Measurements from ENCODE around the gene LTC4S. TPM values are rescaled to one million over a fixed set of nuclear protein-coding genes. Genes with fewer than 3 reads are reported as not detected.
"Not testable (repeated sequence)": the region's sequence is repeated elsewhere in the genome, so short reads cannot be mapped to it uniquely, and the experiment has no call there.

LTC4S gene, protein sequence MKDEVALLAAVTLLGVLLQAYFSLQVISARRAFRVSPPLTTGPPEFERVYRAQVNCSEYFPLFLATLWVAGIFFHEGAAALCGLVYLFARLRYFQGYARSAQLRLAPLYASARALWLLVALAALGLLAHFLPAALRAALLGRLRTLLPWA
- total RNA-seq, result 1 to 10 TPM; 5.1 to 8.1 TPM
- polyA plus RNA-seq, result 1 to 10 TPM; 4.2 to 9.4 TPM

DNA sequence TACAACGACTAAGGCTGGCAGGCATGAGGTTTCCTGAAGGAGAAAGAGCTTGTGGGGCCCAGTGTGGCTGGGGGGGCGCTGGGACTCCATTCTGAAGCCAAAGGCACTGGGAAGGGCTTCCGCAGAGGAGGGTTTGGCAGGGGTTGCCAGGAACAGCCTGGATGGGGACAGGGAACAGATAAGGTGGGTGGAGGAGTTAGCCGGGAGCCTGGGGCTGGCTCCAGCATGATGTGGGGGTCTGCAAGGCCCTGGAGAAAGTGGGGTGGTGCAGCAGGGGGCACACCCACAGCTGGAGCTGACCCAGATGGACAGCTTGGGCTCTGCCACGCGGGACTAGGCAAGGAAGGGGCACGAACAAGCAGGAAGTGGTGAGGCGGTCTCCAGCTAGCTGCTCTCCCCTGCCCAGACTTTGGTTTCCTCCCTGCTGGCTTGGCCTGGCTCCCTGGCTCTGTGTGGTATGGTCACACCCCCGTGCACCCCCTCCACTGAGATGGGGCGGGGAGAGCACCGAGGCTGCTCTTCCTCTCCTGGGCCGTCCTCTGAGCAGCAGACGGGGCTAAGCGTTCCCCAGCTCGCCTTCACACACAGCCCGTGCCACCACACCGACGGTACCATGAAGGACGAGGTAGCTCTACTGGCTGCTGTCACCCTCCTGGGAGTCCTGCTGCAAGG lies at the start of gene LTC4S:
LTC4S (plus strand) TSS at position 519 of the 672 bp plus-strand sequence; CDS start at position 614, 95 bp downstream.
- peaks cover 11 to 43% (median 27%) of the 10 kb centered on the region in 4 donors for H3K4me1 Mint-ChIP-seq
- intact Hi-C loops (cut with micrococcal nuclease), result no loop called here
- ChIA-PET CTCF (ENCODE audit: partially characterized antibody) (interaction anchor here (1.3 to 5.9 kb wide), 4 partner anchors 8 to 114 kb away, joined by 5 to 53 read pairs (median 7); partner anchors contain the start of gene TBC1D9B), POLR2A (ENCODE audit: partially characterized antibody) (interaction anchor here (0.9 to 6.5 kb wide), 12 partner anchors 9 to 171 kb away, joined by 3 to 68 read pairs (median 6); partner anchors contain the start of genes HNRNPH1, MAML1, MGAT4B and MRNIP)
- peaks cover 6% of the 10 kb centered on the region for H3K36me3 ChIP-seq (ENCODE audit: insufficient read depth, low read length)
- peaks cover 0 to 6% (median 0%) of the 10 kb centered on the region in 8 donors for H3K9me3 Mint-ChIP-seq
- peak within 1 kb of the TSS in 1 of 2 donors; percentile 69 for H3K4me3 ChIP-seq (ENCODE audit: low read length in 2 of 2)
- peak within 1 kb of the TSS; percentile 49 for H3K27ac ChIP-seq (ENCODE audit: low read depth, low read length)
- H3K9me3 ChIP-seq (ENCODE audit: control insufficient read depth in 1 of 2, low read length in 2 of 2), result no peaks in the 10 kb centered on the region
- H3K36me3 Mint-ChIP-seq, result peaks cover 0 to 7% of the 10 kb centered on the region in 2 donors
- H3K27me3 Mint-ChIP-seq, result no peaks in the 10 kb centered on the region
- H3K4me3 Mint-ChIP-seq, result peak within 1 kb of the TSS; percentile 63 to 83 (median 76)
- peaks cover 25% of the 10 kb centered on the region for H3K4me1 ChIP-seq (ENCODE audit: insufficient read depth, low read length)
- H3K27ac Mint-ChIP-seq, result peak within 1 kb of the TSS; percentile 85 to 93 (median 89)
- H3K27me3 ChIP-seq (ENCODE audit: insufficient read depth, low read length), result no peaks in the 10 kb centered on the region
- peak; percentile 62 to 82 (median 63) for DNase-seq

- H3K27ac ChIP-seq (ENCODE audit: low read depth, low read length); H3K36me3 ChIP-seq (ENCODE audit: insufficient read depth, low read length); H3K4me3 Mint-ChIP-seq; H3K4me3 ChIP-seq (ENCODE audit: low read length in 2 of 2); H3K27ac Mint-ChIP-seq; H3K9me3 ChIP-seq (ENCODE audit: control insufficient read depth in 1 of 2, low read length in 2 of 2); H3K9me3 Mint-ChIP-seq; H3K27me3 Mint-ChIP-seq; intact Hi-C loops (cut with micrococcal nuclease); DNase-seq; H3K27me3 ChIP-seq (ENCODE audit: insufficient read depth, low read length): not testable (repeated sequence)
- CTCF ChIA-PET (ENCODE audit: partially characterized antibody), result interaction anchor here (0.7 kb wide), 1 partner anchor 98 kb away, joined by 3 read pairs; no protein-coding TSS in a partner anchor
- POLR2A ChIA-PET (ENCODE audit: partially characterized antibody), result interaction anchor here (0.7 to 1.2 kb wide), 2 partner anchors 24 to 193 kb away, joined by 3 read pairs; no protein-coding TSS in a partner anchor
- H3K4me1 Mint-ChIP-seq, result peaks cover 24 to 45% (median 33%) of the 10 kb centered on the region in 4 donors
- H3K36me3 Mint-ChIP-seq, result peaks cover 21 to 25% of the 10 kb centered on the region in 2 donors
- peaks cover 24% of the 10 kb centered on the region for H3K4me1 ChIP-seq (ENCODE audit: insufficient read depth, low read length)
Observed at GRCh38 chr5:179744106-179744505, 49.7 kb upstream of the LTC4S start.

- H3K4me1 Mint-ChIP-seq, result peaks cover 13 to 43% (median 23%) of the 10 kb centered on the region in 4 donors
- CTCF ChIA-PET (ENCODE audit: partially characterized antibody), result no interaction called here
- POLR2A ChIA-PET (ENCODE audit: partially characterized antibody), result no interaction called here
- H3K9me3 Mint-ChIP-seq, result no peaks in the 10 kb centered on the region
- intact Hi-C loops (cut with micrococcal nuclease), result no loop called here
- H3K27ac Mint-ChIP-seq, result peak overlapping the region in 6 of 7 donors; percentile 3 to 89 (median 52)
- Histone ChIP-seq H3K36me3 (ENCODE audit: insufficient read depth, low read length) (no peaks in the 10 kb centered on the region), H3K9me3 (ENCODE audit: control insufficient read depth in 1 of 2, low read length in 2 of 2) (no peaks in the 10 kb centered on the region), H3K27ac (ENCODE audit: low read depth, low read length) (no peak overlapping the region), H3K4me1 (ENCODE audit: insufficient read depth, low read length) (peaks cover 12% of the 10 kb centered on the region), H3K27me3 (ENCODE audit: insufficient read depth, low read length) (no peaks in the 10 kb centered on the region), H3K4me3 (ENCODE audit: low read length in 2 of 2) (no peak overlapping the region)
- H3K27me3 Mint-ChIP-seq, result no peaks in the 10 kb centered on the region
- no peak for DNase-seq
- peaks cover 18 to 21% of the 10 kb centered on the region in 2 donors for H3K36me3 Mint-ChIP-seq
- peak overlapping the region in 1 of 8 donors; percentile 36 for H3K4me3 Mint-ChIP-seq
Observed at GRCh38 chr5:179746872-179747271, 46.9 kb upstream of the LTC4S start.

GRCh38 chr5:179747811-179748210 lies 46.0 kb upstream of the LTC4S start:
- Histone ChIP-seq H3K9me3 (ENCODE audit: control insufficient read depth in 1 of 2, low read length in 2 of 2) (no peaks in the 10 kb centered on the region), H3K27ac (ENCODE audit: low read depth, low read length) (no peak overlapping the region), H3K4me1 (ENCODE audit: insufficient read depth, low read length) (peaks cover 9% of the 10 kb centered on the region), H3K4me3 (ENCODE audit: low read length in 2 of 2) (no peak overlapping the region), H3K36me3 (ENCODE audit: insufficient read depth, low read length) (no peaks in the 10 kb centered on the region), H3K27me3 (ENCODE audit: insufficient read depth, low read length) (no peaks in the 10 kb centered on the region)
- H3K27me3 Mint-ChIP-seq, result no peaks in the 10 kb centered on the region
- intact Hi-C loops (cut with micrococcal nuclease), result no loop called here
- POLR2A ChIA-PET (ENCODE audit: partially characterized antibody), result no interaction called here
- CTCF ChIA-PET (ENCODE audit: partially characterized antibody), result no interaction called here
- H3K27ac Mint-ChIP-seq, result peak overlapping the region in 3 of 7 donors; percentile 3 to 30 (median 6)
- no peak for DNase-seq
- no peak overlapping the region for H3K4me3 Mint-ChIP-seq
- peaks cover 18 to 19% of the 10 kb centered on the region in 2 donors for H3K36me3 Mint-ChIP-seq
- peaks cover 12 to 47% (median 23%) of the 10 kb centered on the region in 4 donors for H3K4me1 Mint-ChIP-seq
- H3K9me3 Mint-ChIP-seq, result no peaks in the 10 kb centered on the region

DNA sequence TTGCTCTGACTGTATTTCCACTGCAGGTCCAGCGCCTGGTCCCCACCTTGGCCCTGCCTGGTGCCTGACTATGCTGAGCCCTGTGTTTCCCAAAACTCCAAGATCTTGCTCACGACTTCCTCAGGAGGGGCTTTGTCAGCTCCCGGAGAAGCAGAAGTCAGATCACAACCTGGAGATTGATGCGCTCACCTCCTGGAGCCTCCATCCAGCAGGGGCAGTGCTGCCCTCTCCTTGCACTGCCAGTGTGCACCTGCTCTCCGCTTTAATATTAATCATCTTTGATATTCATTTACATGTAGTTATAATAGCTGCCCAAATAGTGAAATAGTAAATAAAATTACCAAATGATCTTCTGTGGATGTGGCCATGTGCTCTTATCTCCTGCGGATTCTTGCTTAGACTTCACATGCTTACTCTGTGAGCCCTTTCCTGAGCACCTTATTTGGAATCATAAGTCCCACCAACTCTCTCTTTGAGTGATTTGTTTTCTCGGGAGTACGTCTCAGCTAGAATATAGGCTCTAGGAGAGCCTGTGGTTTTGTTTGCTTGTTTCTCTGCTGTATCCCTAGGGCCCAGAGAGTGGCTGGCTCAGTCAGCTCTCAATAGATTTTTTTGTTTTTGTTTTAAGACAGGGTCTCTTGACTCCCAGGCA lies 43.8 kb upstream of the LTC4S start:
- no peak overlapping the region for H3K4me3 Mint-ChIP-seq
- CTCF ChIA-PET (ENCODE audit: partially characterized antibody), result interaction anchor here (1.0 to 3.6 kb wide), 2 partner anchors 13 to 47 kb away, joined by 3 to 13 read pairs; no protein-coding TSS in a partner anchor
- H3K27ac Mint-ChIP-seq, result peak overlapping the region in 3 of 7 donors; percentile 41 to 61 (median 45)
- H3K4me1 Mint-ChIP-seq, result peaks cover 27 to 67% (median 40%) of the 10 kb centered on the region in 4 donors
- Histone ChIP-seq H3K4me1 (ENCODE audit: insufficient read depth, low read length) (peaks cover 22% of the 10 kb centered on the region), H3K27ac (ENCODE audit: low read depth, low read length) (no peak overlapping the region), H3K4me3 (ENCODE audit: low read length in 2 of 2) (no peak overlapping the region), H3K36me3 (ENCODE audit: insufficient read depth, low read length) (no peaks in the 10 kb centered on the region), H3K9me3 (ENCODE audit: control insufficient read depth in 1 of 2, low read length in 2 of 2) (no peaks in the 10 kb centered on the region), H3K27me3 (ENCODE audit: insufficient read depth, low read length) (no peaks in the 10 kb centered on the region)
- H3K27me3 Mint-ChIP-seq, result no peaks in the 10 kb centered on the region
- H3K9me3 Mint-ChIP-seq, result no peaks in the 10 kb centered on the region
- H3K36me3 Mint-ChIP-seq, result peaks cover 21% of the 10 kb centered on the region in 2 donors
- no peak for DNase-seq
- POLR2A ChIA-PET (ENCODE audit: partially characterized antibody), result no interaction called here
- intact Hi-C loops (cut with micrococcal nuclease), result no loop called here

DNA sequence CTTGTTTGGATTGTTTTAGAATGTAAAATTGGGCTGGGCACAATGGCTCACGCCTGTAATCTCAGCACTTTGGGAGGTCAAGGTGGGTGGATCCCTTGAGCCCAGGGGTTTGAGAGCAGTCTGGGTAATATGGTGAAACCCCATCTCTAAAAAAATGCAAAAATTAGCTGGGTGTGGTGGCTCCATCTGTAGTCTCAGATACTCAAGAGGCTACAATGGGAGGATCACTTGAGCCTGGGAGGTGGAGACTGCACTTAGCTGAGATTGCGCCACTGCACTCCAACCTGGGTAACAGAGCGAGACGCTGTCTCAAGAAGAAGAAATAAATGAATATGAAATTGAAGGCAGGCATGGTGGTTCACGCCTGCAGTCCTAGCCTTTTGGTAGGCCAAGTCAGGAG lies 39.8 kb upstream of the LTC4S start:
- H3K27ac Mint-ChIP-seq, result peak overlapping the region in 5 of 7 donors; percentile 45 to 84 (median 68)
- peaks cover 40% of the 10 kb centered on the region for H3K4me1 ChIP-seq (ENCODE audit: insufficient read depth, low read length)
- no peaks in the 10 kb centered on the region for H3K9me3 ChIP-seq (ENCODE audit: control insufficient read depth in 1 of 2, low read length in 2 of 2)
- no peaks in the 10 kb centered on the region for H3K9me3 Mint-ChIP-seq
- peaks cover 10% of the 10 kb centered on the region in 2 donors for H3K36me3 Mint-ChIP-seq
- ChIA-PET CTCF (ENCODE audit: partially characterized antibody) (interaction anchor here (1.8 kb wide), 1 partner anchor 9 kb away, joined by 10 read pairs; no protein-coding TSS in a partner anchor), POLR2A (ENCODE audit: partially characterized antibody) (no interaction called here)
- intact Hi-C loops (cut with micrococcal nuclease), result no loop called here
- no peak overlapping the region for H3K27ac ChIP-seq (ENCODE audit: low read depth, low read length)
- H3K4me1 Mint-ChIP-seq, result peaks cover 31 to 68% (median 44%) of the 10 kb centered on the region in 4 donors
- H3K27me3 Mint-ChIP-seq, result no peaks in the 10 kb centered on the region
- no peak for DNase-seq
- H3K36me3 ChIP-seq (ENCODE audit: insufficient read depth, low read length), result no peaks in the 10 kb centered on the region
- no peaks in the 10 kb centered on the region for H3K27me3 ChIP-seq (ENCODE audit: insufficient read depth, low read length)
- H3K4me3 ChIP-seq (ENCODE audit: low read length in 2 of 2), result no peak overlapping the region
- peak overlapping the region in 2 of 8 donors; percentile 6 to 34 for H3K4me3 Mint-ChIP-seq

Data from CD4-positive, alpha-beta memory T cell (primary cell).